IPS-15b (cell line): Measurements from ENCODE around the gene AVPI1.

Experiments
- H3K27me3 ChIP-seq: one replicate; pipeline ENCODE4 v1.6.1; 2013; ENCODE audit warnings: low read length; ENCODE audit not compliant: control insufficient read depth, insufficient read depth
- H3K36me3 ChIP-seq: one replicate; pipeline ENCODE4 v1.6.1; 2013; ENCODE audit warnings: low read length; ENCODE audit not compliant: control insufficient read depth, insufficient read depth
- H3K4me1 ChIP-seq: one replicate; pipeline ENCODE4 v1.6.1; 2013; ENCODE audit warnings: mild to moderate bottlenecking, low read length; ENCODE audit not compliant: control insufficient read depth, insufficient read depth
- H3K4me3 ChIP-seq: one replicate; pipeline ENCODE4 v1.5.1; 2013; ENCODE audit warnings: low read depth, low read length
- H3K9ac ChIP-seq: one replicate; pipeline ENCODE4 v1.6.1; 2013; ENCODE audit warnings: low read depth, mild to moderate bottlenecking, low read length
- H3K9me3 ChIP-seq: one replicate; pipeline ENCODE4 v1.6.1; 2013; ENCODE audit warnings: mild to moderate bottlenecking, low read length; ENCODE audit not compliant: control insufficient read depth, insufficient read depth

AVPI1 gene

DNA sequence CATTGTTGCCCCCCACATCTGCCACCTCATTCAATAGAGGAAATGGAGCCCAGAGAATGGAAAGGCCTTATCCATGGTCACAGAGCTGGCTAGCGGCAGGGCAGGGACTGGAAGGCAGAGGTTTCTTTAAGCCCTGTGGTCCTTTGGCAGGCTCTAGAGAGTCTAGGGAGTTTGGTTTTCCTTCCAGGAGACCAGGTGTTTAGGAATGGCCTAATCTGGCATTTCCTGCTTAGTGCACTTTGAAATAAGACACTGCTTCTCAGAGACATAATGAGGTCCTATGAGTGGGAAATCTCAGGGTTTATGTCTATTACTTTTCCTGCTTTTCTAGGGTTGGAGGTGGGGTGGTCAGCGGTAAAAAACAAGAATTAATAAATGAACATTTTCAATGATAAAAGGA is 32.6 kb upstream of the AVPI1 start:
- no peak overlapping the region for H3K4me3 ChIP-seq
- H3K4me1 ChIP-seq, result peaks cover 11% of the 10 kb centered on the region

GRCh38 chr10:97718659-97719142 is 31.7 kb upstream of the AVPI1 start:
- Histone ChIP-seq H3K4me1 (peaks cover 11% of the 10 kb centered on the region), H3K36me3 (peaks cover 7% of the 10 kb centered on the region), H3K9ac (no peak overlapping the region), H3K27me3 (no peaks in the 10 kb centered on the region), H3K4me3 (no peak overlapping the region), H3K9me3 (no peaks in the 10 kb centered on the region)

More for the DNA sequence above, 32.6 kb upstream of the AVPI1 start:
- Histone ChIP-seq H3K9me3 (no peaks in the 10 kb centered on the region), H3K27me3 (no peaks in the 10 kb centered on the region), H3K36me3 (peaks cover 7% of the 10 kb centered on the region), H3K9ac (no peak overlapping the region)

- Histone ChIP-seq H3K9me3 (no peaks in the 10 kb centered on the region), H3K9ac (no peak overlapping the region), H3K36me3 (peaks cover 7% of the 10 kb centered on the region), H3K4me1 (peaks cover 11% of the 10 kb centered on the region), H3K27me3 (no peaks in the 10 kb centered on the region), H3K4me3 (no peak overlapping the region)
These were observed 31.1 kb upstream of the AVPI1 start for GRCh38 chr10:97718178-97718577.

- H3K4me3 ChIP-seq, result no peak overlapping the region
- H3K4me1 ChIP-seq, result peaks cover 15% of the 10 kb centered on the region
- H3K9me3 ChIP-seq, result no peaks in the 10 kb centered on the region
- H3K9ac ChIP-seq, result no peak overlapping the region
- H3K27me3 ChIP-seq, result no peaks in the 10 kb centered on the region
- peaks cover 7% of the 10 kb centered on the region for H3K36me3 ChIP-seq
These were observed 30.6 kb upstream of the AVPI1 start for GRCh38 chr10:97717627-97718026.

GRCh38 chr10:97715259-97715874 is 28.3 kb upstream of the AVPI1 start:
- Histone ChIP-seq H3K4me3 (peak overlapping the region; percentile 82), H3K36me3 (peaks cover 7% of the 10 kb centered on the region), H3K27me3 (no peaks in the 10 kb centered on the region), H3K9me3 (no peaks in the 10 kb centered on the region), H3K4me1 (peaks cover 15% of the 10 kb centered on the region), H3K9ac (no peak overlapping the region)

- peak overlapping the region; percentile 88 for H3K9ac ChIP-seq
- peaks cover 15% of the 10 kb centered on the region for H3K4me1 ChIP-seq
- peaks cover 7% of the 10 kb centered on the region for H3K36me3 ChIP-seq
- no peaks in the 10 kb centered on the region for H3K9me3 ChIP-seq
- no peaks in the 10 kb centered on the region for H3K27me3 ChIP-seq
- H3K4me3 ChIP-seq, result peak overlapping the region; percentile 82
These were observed 27.6 kb upstream of the AVPI1 start for GRCh38 chr10:97714401-97715258.

DNA sequence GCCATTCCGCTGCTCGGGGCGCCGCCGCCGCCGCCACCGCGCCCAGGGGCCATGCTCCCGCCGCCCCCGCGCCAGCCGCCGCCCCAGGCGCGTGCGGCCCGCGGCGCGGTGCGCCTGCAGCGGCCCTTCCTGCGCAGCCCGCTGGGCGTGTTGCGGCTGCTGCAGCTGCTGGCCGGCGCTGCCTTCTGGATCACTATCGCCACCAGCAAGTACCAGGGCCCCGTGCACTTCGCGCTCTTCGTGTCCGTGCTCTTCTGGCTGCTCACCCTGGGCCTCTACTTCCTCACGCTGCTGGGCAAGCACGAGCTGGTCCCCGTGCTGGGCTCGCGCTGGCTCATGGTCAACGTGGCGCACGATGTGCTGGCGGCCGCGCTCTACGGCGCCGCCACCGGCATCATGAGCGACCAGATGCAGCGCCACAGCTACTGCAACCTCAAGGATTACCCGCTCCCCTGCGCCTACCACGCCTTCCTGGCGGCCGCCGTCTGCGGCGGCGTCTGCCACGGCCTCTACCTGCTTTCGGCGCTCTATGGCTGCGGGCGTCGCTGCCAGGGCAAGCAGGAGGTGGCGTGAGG is 26.9 kb upstream of the AVPI1 start:
- H3K36me3 ChIP-seq, result peaks cover 7% of the 10 kb centered on the region
- H3K4me1 ChIP-seq, result peaks cover 17% of the 10 kb centered on the region
- H3K27me3 ChIP-seq, result no peaks in the 10 kb centered on the region
- peak overlapping the region; percentile 82 for H3K4me3 ChIP-seq
- peak overlapping the region; percentile 88 for H3K9ac ChIP-seq
- no peaks in the 10 kb centered on the region for H3K9me3 ChIP-seq

GRCh38 chr10:97713339-97713825 is 26.3 kb upstream of the AVPI1 start, which contains the start of gene MARVELD1:
Gene MARVELD1, plus strand, starts transcription at chr10:97713730. Its CDS starts 147 bp downstream, at chr10:97713877.
- Histone ChIP-seq H3K4me1 (peaks cover 17% of the 10 kb centered on the region), H3K9me3 (no peaks in the 10 kb centered on the region), H3K36me3 (peaks cover 7% of the 10 kb centered on the region), H3K4me3 (peak within 1 kb of the TSS; percentile 82), H3K27me3 (no peaks in the 10 kb centered on the region), H3K9ac (peak within 1 kb of the TSS; percentile 88)

- no peaks in the 10 kb centered on the region for H3K27me3 ChIP-seq
- peaks cover 17% of the 10 kb centered on the region for H3K4me1 ChIP-seq
- H3K9me3 ChIP-seq, result no peaks in the 10 kb centered on the region
- no peaks in the 10 kb centered on the region for H3K36me3 ChIP-seq
- no peak overlapping the region for H3K9ac ChIP-seq
- H3K4me3 ChIP-seq, result no peak overlapping the region
These were observed 24.9 kb upstream of the AVPI1 start for GRCh38 chr10:97711640-97712572.

- Histone ChIP-seq H3K9me3 (no peaks in the 10 kb centered on the region), H3K36me3 (no peaks in the 10 kb centered on the region), H3K4me1 (peaks cover 8% of the 10 kb centered on the region), H3K9ac (no peak overlapping the region), H3K4me3 (no peak overlapping the region), H3K27me3 (no peaks in the 10 kb centered on the region)
These were observed 22.2 kb upstream of the AVPI1 start for GRCh38 chr10:97708976-97709946.
